Measurements from ENCODE around the gene FGF1. TPM values are rescaled to one million over a fixed set of nuclear protein-coding genes. Genes with fewer than 3 reads are reported as not detected.
A peak's percentile ranks its signal among the peaks of the same experiment; 100 is the strongest.

Gene FGF1
- total RNA-seq, 2 donors from 2014 or later, result 0.77 TPM; not detected in 1

GRCh38 chr5:142677198-142677597, 8.7 kb downstream of the FGF1 start:
- DNase-seq, result no peak
- no peak for TF ChIP-seq CTCF (conservative IDR thresholded peaks at IDR 0.05)
- no peak overlapping the region for H3K27ac ChIP-seq (ENCODE audit: low read depth, low read length)
- WGBS, 2 experiments (ENCODE audit: insufficient coverage in 1 of 2, insufficient read length in 1 of 2), result 91 to 100% methylated on average over 2 of the region's 2 CpGs
- peaks cover 6% of the 10 kb centered on the region for H3K27me3 ChIP-seq (ENCODE audit: control insufficient read depth, insufficient read depth, low read length, poor library complexity, severe bottlenecking)
- peaks cover 3% of the 10 kb centered on the region for H3K4me1 ChIP-seq (ENCODE audit: control insufficient read depth, insufficient read depth, low read length)
- peaks cover 4% of the 10 kb centered on the region for H3K9me3 ChIP-seq (ENCODE audit: control insufficient read depth, low read length)
- H3K36me3 Mint-ChIP-seq (ENCODE audit: low read depth), result no peaks in the 10 kb centered on the region
- no peak overlapping the region for H3K4me3 Mint-ChIP-seq
- H3K9ac ChIP-seq (ENCODE audit: extremely low read depth, low read length, poor library complexity, severe bottlenecking), result no peak overlapping the region
- peaks cover 5% of the 10 kb centered on the region for H3K27me3 Mint-ChIP-seq (ENCODE audit: insufficient read depth)
- H3K36me3 ChIP-seq (ENCODE audit: control insufficient read depth, insufficient read depth, low read length), result no peaks in the 10 kb centered on the region
- H3K4me1 Mint-ChIP-seq, result peaks cover 14% of the 10 kb centered on the region
- no peaks in the 10 kb centered on the region for H3K9me3 Mint-ChIP-seq
- no peak overlapping the region for H3K4me3 ChIP-seq (ENCODE audit: low read length)
- H3K27ac Mint-ChIP-seq, result no peak overlapping the region

- WGBS, 2 experiments (ENCODE audit: insufficient coverage in 1 of 2, insufficient read length in 1 of 2), result 88 to 100% methylated on average over 1 to 4 of the region's 4 CpGs
- Mint-ChIP-seq H3K4me3 (no peak overlapping the region), H3K4me1 (peaks cover 14% of the 10 kb centered on the region), H3K27ac (no peak overlapping the region), H3K36me3 (ENCODE audit: low read depth) (no peaks in the 10 kb centered on the region), H3K27me3 (ENCODE audit: insufficient read depth) (peaks cover 5% of the 10 kb centered on the region), H3K9me3 (no peaks in the 10 kb centered on the region)
- Histone ChIP-seq H3K4me3 (ENCODE audit: low read length) (no peak overlapping the region), H3K36me3 (ENCODE audit: control insufficient read depth, insufficient read depth, low read length) (no peaks in the 10 kb centered on the region), H3K9ac (ENCODE audit: extremely low read depth, low read length, poor library complexity, severe bottlenecking) (no peak overlapping the region), H3K27me3 (ENCODE audit: control insufficient read depth, insufficient read depth, low read length, poor library complexity, severe bottlenecking) (peaks cover 6% of the 10 kb centered on the region), H3K27ac (ENCODE audit: low read depth, low read length) (no peak overlapping the region), H3K4me1 (ENCODE audit: control insufficient read depth, insufficient read depth, low read length) (peaks cover 3% of the 10 kb centered on the region), H3K9me3 (ENCODE audit: control insufficient read depth, low read length) (peaks cover 4% of the 10 kb centered on the region)
- no peak for DNase-seq
- TF ChIP-seq CTCF (conservative IDR thresholded peaks at IDR 0.05), result no peak
Measured at GRCh38 chr5:142676318-142676717, 9.6 kb downstream of the FGF1 start.

- peaks cover 5% of the 10 kb centered on the region for H3K27me3 Mint-ChIP-seq (ENCODE audit: insufficient read depth)
Measured at GRCh38 chr5:142674531-142675469, 11.1 kb downstream of the FGF1 start.

More at GRCh38 chr5:142674531-142675469, 11.1 kb downstream of the FGF1 start:
- WGBS, 2 experiments (ENCODE audit: insufficient coverage in 1 of 2, insufficient read length in 1 of 2), result 82 to 85% methylated on average over 13 to 22 of the region's 22 CpGs
- no peak overlapping the region for H3K9ac ChIP-seq (ENCODE audit: extremely low read depth, low read length, poor library complexity, severe bottlenecking)
- peaks cover under 1% of the 10 kb centered on the region for H3K9me3 ChIP-seq (ENCODE audit: control insufficient read depth, low read length)
- peaks cover 3% of the 10 kb centered on the region for H3K4me1 ChIP-seq (ENCODE audit: control insufficient read depth, insufficient read depth, low read length)
- peaks cover 6% of the 10 kb centered on the region for H3K27me3 ChIP-seq (ENCODE audit: control insufficient read depth, insufficient read depth, low read length, poor library complexity, severe bottlenecking)
- H3K36me3 ChIP-seq (ENCODE audit: control insufficient read depth, insufficient read depth, low read length), result no peaks in the 10 kb centered on the region
- DNase-seq, result peak; percentile 37
- Mint-ChIP-seq H3K4me3 (no peak overlapping the region), H3K4me1 (peaks cover 14% of the 10 kb centered on the region), H3K9me3 (no peaks in the 10 kb centered on the region), H3K27ac (no peak overlapping the region), H3K36me3 (ENCODE audit: low read depth) (no peaks in the 10 kb centered on the region)
- no peak overlapping the region for H3K4me3 ChIP-seq (ENCODE audit: low read length)
- TF ChIP-seq CTCF (conservative IDR thresholded peaks at IDR 0.05), result no peak
- no peak overlapping the region for H3K27ac ChIP-seq (ENCODE audit: low read depth, low read length)
